ENCODE data around the gene KPNB1.

GRCh38 chr17:47696717-47697642 is 47.3 kb downstream of the KPNB1 start:
- TF ChIP-seq GATA2 (IDR thresholded peaks at IDR 0.05; ENCODE audit: low read depth, low read length) (no peak), GATA3 (IDR thresholded peaks at IDR 0.05; ENCODE audit: low read depth, low read length) (no peak)
